Trophoblast cell (in vitro differentiated cells and primary cell): ENCODE results near the gene CA7.
"Not testable (repeated sequence)": the region's sequence is repeated elsewhere in the genome, so short reads cannot be mapped to it uniquely, and the experiment has no call there.

Experiments used
- DNase-seq, 2 donors: peaks; one replicate each; pipeline ENCODE4 v3.0.0-alpha.2; 2016
- H2AFZ ChIP-seq: 2 replicates; pipeline ENCODE4 v1.6.1; 2013; ENCODE audit warnings: low read length, moderate library complexity, mild to moderate bottlenecking; ENCODE audit not compliant: insufficient read depth, poor library complexity
- H2AK5ac ChIP-seq: 2 replicates; pipeline ENCODE4 v1.6.1; 2013; ENCODE audit warnings: mild to moderate bottlenecking, low read length
- H2BK120ac ChIP-seq: 2 replicates; pipeline ENCODE4 v1.6.1; 2013; ENCODE audit warnings: low read length, mild to moderate bottlenecking, moderate library complexity; ENCODE audit not compliant: insufficient read depth, poor library complexity
- H2BK12ac ChIP-seq: 2 replicates; pipeline ENCODE4 v1.6.1; 2013; ENCODE audit warnings: mild to moderate bottlenecking, low read length, moderate library complexity
- H2BK5ac ChIP-seq: 2 replicates; pipeline ENCODE4 v1.6.1; 2013; ENCODE audit warnings: low read length, low read depth, moderate library complexity, mild to moderate bottlenecking; ENCODE audit not compliant: poor library complexity
- H3K14ac ChIP-seq: 2 replicates; pipeline ENCODE4 v1.6.1; 2013; ENCODE audit warnings: mild to moderate bottlenecking, low read length
- H3K18ac ChIP-seq: 2 replicates; pipeline ENCODE4 v1.6.1; 2013; ENCODE audit warnings: mild to moderate bottlenecking, low read length
- H3K23ac ChIP-seq: 2 replicates; pipeline ENCODE4 v1.6.1; 2013; ENCODE audit warnings: low read length
- H3K27ac ChIP-seq: 2 replicates; pipeline ENCODE4 v1.5.1; 2013; ENCODE audit warnings: low read depth, mild to moderate bottlenecking, inconsistent platforms, low read length, moderate library complexity
- H3K27me3 ChIP-seq: 2 replicates; pipeline ENCODE4 v1.6.1; 2013; ENCODE audit warnings: inconsistent platforms, mild to moderate bottlenecking, low read length, moderate library complexity; ENCODE audit not compliant: insufficient read depth
- H3K36me3 ChIP-seq, 2 experiments: 1 replicate in 1 of 2; 2 replicates in 1 of 2; pipeline ENCODE4 v1.6.1; 2013; ENCODE audit warnings: low read length in 2 of 2, mild to moderate bottlenecking in 2 of 2, moderate library complexity in 1 of 2; ENCODE audit not compliant: insufficient read depth in 2 of 2, control insufficient read depth in 1 of 2
- H3K4ac ChIP-seq: 2 replicates; pipeline ENCODE4 v1.6.1; 2013; ENCODE audit warnings: low read depth, mild to moderate bottlenecking, low read length, moderate library complexity
- H3K4me1 ChIP-seq, 2 experiments: 1 replicate in 1 of 2; 2 replicates in 1 of 2; pipeline ENCODE4 v1.6.1; 2013; ENCODE audit warnings: low read length in 2 of 2, mild to moderate bottlenecking in 2 of 2, moderate library complexity in 1 of 2; ENCODE audit not compliant: insufficient read depth in 2 of 2, control insufficient read depth in 1 of 2
- H3K4me2 ChIP-seq: 2 replicates; pipeline ENCODE4 v1.6.1; 2013; ENCODE audit warnings: inconsistent platforms, mild to moderate bottlenecking, low read length, moderate library complexity
- H3K4me3 ChIP-seq: 2 replicates; pipeline ENCODE4 v1.5.1; 2013; ENCODE audit warnings: mild to moderate bottlenecking, low read depth, low read length, inconsistent platforms
- H3K79me1 ChIP-seq: one replicate; pipeline ENCODE4 v1.6.1; 2013; ENCODE audit warnings: low read length
- H3K79me2 ChIP-seq: 2 replicates; pipeline ENCODE4 v1.6.1; 2013; ENCODE audit warnings: low read length, mild to moderate bottlenecking; ENCODE audit not compliant: control insufficient read depth, insufficient read depth, poor library complexity
- H3K9ac ChIP-seq: 2 replicates; pipeline ENCODE4 v1.6.1; 2013; ENCODE audit warnings: mild to moderate bottlenecking, low read length
- H3K9me3 ChIP-seq: 2 replicates; pipeline ENCODE4 v1.6.1; 2013; ENCODE audit warnings: low read depth, mild to moderate bottlenecking, control low read depth, inconsistent platforms, low read length; ENCODE audit not compliant: insufficient read depth
- H4K12ac ChIP-seq: 2 replicates; pipeline ENCODE4 v1.6.1; 2013; ENCODE audit warnings: low read depth, mild to moderate bottlenecking, low read length, moderate library complexity
- H4K8ac ChIP-seq: 2 replicates; pipeline ENCODE4 v1.6.1; 2013; ENCODE audit warnings: low read depth, mild to moderate bottlenecking, low read length, moderate library complexity
- H4K91ac ChIP-seq: one replicate; pipeline ENCODE4 v1.6.1; 2013; ENCODE audit warnings: low read depth, mild to moderate bottlenecking, low read length, moderate library complexity
- WGBS: extraction: QIAGEN DNeasy Blood & Tissue Kit; methylation state at CpG from one replicate; pipeline ENCODE4 v1.1.7; 2013; ENCODE audit warnings: missing lambda C conversion rate; ENCODE audit not compliant: insufficient read length, insufficient coverage; ENCODE audit errors: extremely low coverage; 5-methylcytosine and 5-hydroxymethylcytosine counted together

CA7 gene

DNA sequence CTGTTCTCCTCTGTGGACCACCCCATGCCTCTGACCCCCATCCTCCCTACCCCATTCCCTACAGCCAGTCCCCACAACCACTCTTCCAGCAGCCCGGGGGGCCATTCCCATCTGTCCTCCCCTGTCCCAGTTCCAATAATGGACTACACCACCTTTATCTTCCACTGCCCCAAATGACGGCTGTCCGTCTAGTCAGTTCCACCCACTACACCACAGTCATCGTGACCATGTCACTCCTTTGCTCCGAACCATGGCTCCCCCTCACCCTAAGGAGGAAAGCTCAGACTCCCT is 51.4 kb downstream of the CA7 start:
- Histone ChIP-seq H3K36me3 (peaks cover 2 to 5% of the 10 kb centered on the region in 2 experiments), H3K9me3 (peaks cover 2% of the 10 kb centered on the region), H2BK5ac (no peak overlapping the region), H3K4ac (no peak overlapping the region), H3K14ac (no peak overlapping the region), H3K4me3 (peak overlapping the region; percentile 20), H4K8ac (no peak overlapping the region), H3K27me3 (no peaks in the 10 kb centered on the region), H2BK120ac (no peak overlapping the region), H3K18ac (no peak overlapping the region), H2AFZ (no peak overlapping the region), H3K79me1 (no peaks in the 10 kb centered on the region), H3K79me2 (no peaks in the 10 kb centered on the region), H3K23ac (no peak overlapping the region), H3K4me1 (peaks cover 5 to 8% of the 10 kb centered on the region in 2 experiments), H2BK12ac (no peak overlapping the region), H4K12ac (no peak overlapping the region), H4K91ac (no peak overlapping the region), H2AK5ac (no peak overlapping the region), H3K9ac (no peak overlapping the region), H3K4me2 (no peak overlapping the region), H3K27ac (no peak overlapping the region)
- WGBS = no CpG with 5 or more reads among the region's 5 CpGs
- no peak for DNase-seq

DNA sequence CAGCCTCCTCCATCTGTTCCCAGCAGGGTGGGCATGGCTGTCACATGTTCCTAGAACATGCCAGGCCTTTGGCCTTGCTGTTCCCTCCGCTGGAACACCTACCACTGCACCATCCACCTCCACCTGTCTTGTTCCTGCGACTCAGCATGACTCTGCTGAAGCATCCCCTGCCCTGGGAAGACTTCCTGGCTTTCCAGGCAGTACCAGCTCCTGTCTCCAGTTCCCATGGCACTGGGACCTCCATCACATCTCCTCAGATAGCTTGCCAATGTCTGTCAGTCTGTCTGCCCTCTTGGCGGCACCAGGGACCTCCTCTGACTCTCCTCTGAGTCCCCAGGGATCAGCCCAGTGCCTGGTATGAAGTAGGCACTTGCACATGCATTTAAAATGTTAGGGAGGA is 51.8 kb downstream of the CA7 start:
- H3K27ac ChIP-seq = no peak overlapping the region
- no peak overlapping the region for H4K91ac ChIP-seq
- no peak overlapping the region for H3K23ac ChIP-seq
- no peaks in the 10 kb centered on the region for H3K27me3 ChIP-seq
- H2AK5ac ChIP-seq = no peak overlapping the region
- peak overlapping the region; percentile 20 for H3K4me3 ChIP-seq
- H4K12ac ChIP-seq = no peak overlapping the region
- H4K8ac ChIP-seq = no peak overlapping the region
- no peak overlapping the region for H2BK120ac ChIP-seq
- H3K18ac ChIP-seq = no peak overlapping the region
- H3K9ac ChIP-seq = no peak overlapping the region
- H3K4ac ChIP-seq = no peak overlapping the region
- DNase-seq = no peak
- WGBS = no CpG with 5 or more reads among the region's 3 CpGs
- peaks cover 5 to 8% of the 10 kb centered on the region in 2 experiments for H3K4me1 ChIP-seq
- H2BK12ac ChIP-seq = no peak overlapping the region
- H3K9me3 ChIP-seq = peaks cover 2% of the 10 kb centered on the region
- H2BK5ac ChIP-seq = no peak overlapping the region
- peaks cover 2 to 5% of the 10 kb centered on the region in 2 experiments for H3K36me3 ChIP-seq
- no peaks in the 10 kb centered on the region for H3K79me1 ChIP-seq
- H3K79me2 ChIP-seq = no peaks in the 10 kb centered on the region
- no peak overlapping the region for H2AFZ ChIP-seq
- no peak overlapping the region for H3K4me2 ChIP-seq
- no peak overlapping the region for H3K14ac ChIP-seq

DNA sequence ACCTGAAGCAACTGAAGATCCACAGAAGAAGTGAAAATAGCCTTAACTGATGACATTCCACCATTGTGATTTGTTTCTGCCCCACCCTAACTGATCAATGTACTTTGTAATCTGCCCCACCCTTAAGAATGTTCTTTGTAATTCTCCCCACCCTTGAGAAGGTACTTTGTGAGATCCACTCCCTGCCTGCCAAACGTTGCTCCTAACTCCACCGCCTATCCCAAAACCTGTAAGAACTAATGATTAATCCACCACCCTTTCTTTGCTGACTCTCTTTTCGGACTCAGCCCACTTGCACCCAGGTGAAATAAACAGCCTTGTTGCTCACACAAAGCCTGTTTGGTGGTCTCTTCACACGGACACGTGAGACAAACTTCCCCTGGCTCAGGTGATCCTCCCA is 52.5 kb downstream of the CA7 start:
- DNase-seq, H3K4me3 ChIP-seq, H3K79me1 ChIP-seq, H3K14ac ChIP-seq, H2BK5ac ChIP-seq, H4K12ac ChIP-seq, H3K27me3 ChIP-seq, H3K36me3 ChIP-seq, H3K23ac ChIP-seq, H3K79me2 ChIP-seq, H4K91ac ChIP-seq, H3K9me3 ChIP-seq, H3K27ac ChIP-seq, H3K4me1 ChIP-seq, H4K8ac ChIP-seq, H3K4me2 ChIP-seq, H2BK120ac ChIP-seq, H2AK5ac ChIP-seq, H3K18ac ChIP-seq, H2AFZ ChIP-seq, H3K4ac ChIP-seq, H2BK12ac ChIP-seq, H3K9ac ChIP-seq: not testable (repeated sequence)
- no CpG with 5 or more reads among the region's 5 CpGs for WGBS

DNA sequence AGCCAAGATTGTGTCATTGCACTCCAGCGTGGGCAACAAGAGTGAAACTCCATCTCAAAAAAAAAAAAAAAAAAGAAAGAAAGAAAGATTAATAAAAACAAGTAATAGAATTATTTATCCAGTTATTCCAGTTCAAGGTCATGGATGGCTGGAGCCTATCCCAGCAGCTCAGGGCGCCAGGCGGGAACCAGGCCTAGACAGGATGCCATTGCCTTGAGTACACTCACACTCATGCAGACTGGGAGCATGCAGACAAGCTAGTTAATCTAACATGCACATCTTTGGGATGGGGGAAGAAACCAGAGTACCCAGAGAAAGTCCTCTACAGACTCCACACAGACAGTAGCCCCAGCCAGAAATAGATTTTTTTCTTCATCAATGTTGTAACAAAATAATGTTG is 54.0 kb downstream of the CA7 start:
- Histone ChIP-seq H3K79me2 (no peaks in the 10 kb centered on the region), H3K9ac (no peak overlapping the region), H3K23ac (no peak overlapping the region), H3K9me3 (peaks cover 2% of the 10 kb centered on the region), H3K14ac (no peak overlapping the region), H3K27me3 (no peaks in the 10 kb centered on the region), H4K91ac (no peak overlapping the region), H4K8ac (no peak overlapping the region), H3K18ac (no peak overlapping the region), H3K4me2 (no peak overlapping the region), H2AFZ (no peak overlapping the region), H2BK12ac (no peak overlapping the region), H2AK5ac (no peak overlapping the region), H3K79me1 (no peaks in the 10 kb centered on the region), H3K4ac (no peak overlapping the region), H4K12ac (no peak overlapping the region), H2BK120ac (no peak overlapping the region), H3K4me3 (no peak overlapping the region), H3K27ac (no peak overlapping the region), H3K36me3 (no peaks in the 10 kb centered on the region), H3K4me1 (peaks cover 5 to 8% of the 10 kb centered on the region in 2 experiments), H2BK5ac (no peak overlapping the region)
- no CpG with 5 or more reads among the region's 3 CpGs for WGBS
- no peak for DNase-seq
